Measurements from ENCODE around the gene PI4K2A. TPM values are rescaled to one million over a fixed set of nuclear protein-coding genes. Genes with fewer than 3 reads are reported as not detected.

Gene PI4K2A
- total RNA-seq (2016; rRNA removed; fragmentation: Illumina TruSeq; extraction: Trizol) (14.3 and 16.6 TPM in 2 replicates), polyA plus RNA-seq (2011; rRNA removed) (10.9 and 12.3 TPM in 2 replicates), polyA minus RNA-seq (2011; rRNA and poly(A)+ RNA removed; ENCODE audit: low replicate concordance) (14.5 and 22.6 TPM in 2 replicates), Bru-seq, nascent RNA (percentile 64 among the genes with signal in this experiment), BruChase-seq, experiment 1, labeled RNA remaining after a 6-hour chase (percentile 91 among the genes with signal in this experiment), BruChase-seq, experiment 2, labeled RNA remaining after a 2-hour chase (percentile 89 among the genes with signal in this experiment)
- total RNA-seq (2016; cell fraction: cytosol; rRNA removed; fragmentation: Illumina TruSeq; extraction: Trizol; ENCODE audit: low read depth), result 1.1 and 1.5 TPM in 2 replicates
- 14.4 and 15.3 TPM in 2 replicates for total RNA-seq (2016; cell fraction: insoluble cytoplasmic fraction; rRNA removed; fragmentation: Illumina TruSeq; extraction: Trizol)
- total RNA-seq (2016; cell fraction: membrane; rRNA removed; fragmentation: Illumina TruSeq; extraction: Trizol), result 5.3 and 5.4 TPM in 2 replicates
- total RNA-seq (2016; cell fraction: nucleus; rRNA removed; fragmentation: Illumina TruSeq; extraction: Trizol), result 7.8 and 8.3 TPM in 2 replicates
- polyA plus RNA-seq (2011; cell fraction: cytosol; rRNA removed), result 11.1 and 12.6 TPM in 2 replicates
- polyA plus RNA-seq (2011; cell fraction: nucleus; rRNA removed), result 7.2 and 8.1 TPM in 2 replicates
- 8.1 and 9.8 TPM in 2 replicates for polyA plus RNA-seq (2012)
- 1.2 and 1.5 TPM in 2 replicates for polyA plus RNA-seq (2016; cell fraction: cytosol; fragmentation: Illumina TruSeq; extraction: Trizol; ENCODE audit: low read depth)
- 16.4 and 17.1 TPM in 2 replicates for polyA plus RNA-seq (2016; cell fraction: insoluble cytoplasmic fraction; fragmentation: Illumina TruSeq; extraction: Trizol; ENCODE audit: low read depth)
- 3.5 and 4.3 TPM in 2 replicates for polyA plus RNA-seq (2016; cell fraction: membrane; fragmentation: Illumina TruSeq; extraction: Trizol; ENCODE audit: low read depth)
- polyA plus RNA-seq (2016; cell fraction: nucleus; fragmentation: Illumina TruSeq; extraction: Trizol; ENCODE audit: insufficient read depth, low read depth), result 11.0 and 12.8 TPM in 2 replicates
- polyA minus RNA-seq (2011; cell fraction: cytosol; rRNA and poly(A)+ RNA removed), result 5.7 and 6.0 TPM in 2 replicates
- polyA minus RNA-seq (2011; cell fraction: nucleus; rRNA and poly(A)+ RNA removed), result 5.5 and 5.7 TPM in 2 replicates
- long read RNA-seq, experiment 1, full-length matches to known transcripts, result 2 of 7 reads
- long read RNA-seq, experiment 1, partial matches to known transcripts, result 1 of 7 reads
- long read RNA-seq, experiment 1, other reads (novel, unspliced or antisense), result 4 of 7 reads
- long read RNA-seq, experiment 2, full-length matches to known transcripts, result 21 of 75 reads
- long read RNA-seq, experiment 2, partial matches to known transcripts, result 35 of 75 reads
- long read RNA-seq, experiment 2, other reads (novel, unspliced or antisense), result 19 of 75 reads

GRCh38 chr10:97640174-97640867, at the start of gene PI4K2A:
Gene PI4K2A (plus strand): TSS chr10:97640671. CDS start chr10:97640743, 72 bp downstream.
- in situ Hi-C loops (cut with HindIII; ENCODE audit: extremely low pct_ligation_motif_present, low pct_unique_long_range_greater_than_20kb) (no loop called here), intact Hi-C loops (cut with micrococcal nuclease; ENCODE audit: unreplicated experiment) (no loop called here)
- peak within 1 kb of the TSS; percentile 52 for H3K27ac ChIP-seq (ENCODE audit: extremely low read length, insufficient read depth, low read length)
- H3K9me3 ChIP-seq (ENCODE audit: low read length), result no peaks in the 10 kb centered on the region
- DNase-seq (ENCODE audit: low spot score) (peak; percentile 98), FAIRE-seq (peak; percentile 97), ATAC-seq (peak; percentile 99)
- ChIA-PET POLR2A (interaction anchor here (0.7 to 2.1 kb wide), 8 partner anchors 8 to 96 kb away, joined by 3 to 13 read pairs (median 4); partner anchors contain the start of genes ANKRD2, AVPI1, HOGA1 and ZFYVE27), CTCF (ENCODE audit: low intra/inter-chr PET ratio, low total read pairs) (no interaction called here)
- H4K20me1 ChIP-seq (ENCODE audit: insufficient read depth, low read length), result no peaks in the 10 kb centered on the region
- H3K36me3 ChIP-seq (replicated peaks in 1 of 2; ENCODE audit: control insufficient read depth in 1 of 2, insufficient read depth in 2 of 2, low read length in 2 of 2), result peaks cover 2 to 8% of the 10 kb centered on the region in 2 experiments; a peak in 3 of 5 replicates
- WGBS (ENCODE audit: low lambda C conversion rate), result under 1% methylated on average over 12 of the region's 54 CpGs
- H3K27me3 ChIP-seq (ENCODE audit: control insufficient read depth in 1 of 2, insufficient read depth in 2 of 2, low read length in 2 of 2), result no peaks in the 10 kb centered on the region
- BruUV-seq (replicated peaks), result no TSS peak
- H3K4me2 ChIP-seq (ENCODE audit: low read depth, low read length), result peak within 1 kb of the TSS; percentile 85
- H3K9ac ChIP-seq (ENCODE audit: insufficient read depth, low read depth, low read length), result peak within 1 kb of the TSS; percentile 70
- H3K4me1 ChIP-seq (ENCODE audit: insufficient read depth, low read length), result peaks cover 34% of the 10 kb centered on the region
- H3K4me3 ChIP-seq (replicated peaks in 1 of 3; ENCODE audit: insufficient read depth in 1 of 3, low read depth in 2 of 3, low read length in 3 of 3), result peak within 1 kb of the TSS; percentile 81 to 91 (median 89)
- no peak within 1 kb of the TSS for H2AFZ ChIP-seq (ENCODE audit: low read length)
- peaks cover 5% of the 10 kb centered on the region for H3K79me2 ChIP-seq (ENCODE audit: insufficient read depth, low read length)
- TF ChIP-seq TBP (CRISPR knock-in tag; IDR thresholded peaks at IDR 0.05) (no peak), KAT7 (CRISPR knock-in tag; IDR thresholded peaks at IDR 0.05; ENCODE audit: borderline replicate concordance) (peak; percentile 49; the same call in 1 of the 2 replicates), FOXJ3 (CRISPR knock-in tag; IDR thresholded peaks at IDR 0.05; ENCODE audit: borderline replicate concordance) (peak; percentile 53; the same call in 1 of the 2 replicates), KDM5A (IDR thresholded peaks at IDR 0.05; ENCODE audit: borderline replicate concordance, low read length) (no peak), FOXK1 (CRISPR knock-in tag; IDR thresholded peaks at IDR 0.05; ENCODE audit: borderline replicate concordance, low read depth) (peak; percentile 96), ZNF205 (CRISPR knock-in tag; IDR thresholded peaks at IDR 0.05) (no peak), ZNF788 (CRISPR knock-in tag; IDR thresholded peaks at IDR 0.05; ENCODE audit: borderline replicate concordance) (no peak; the same call in 1 of the 2 replicates), ZNF543 (CRISPR knock-in tag; IDR thresholded peaks at IDR 0.05) (no peak), SP1 (IDR thresholded peaks at IDR 0.05) (no peak), SP1 (CRISPR knock-in tag; IDR thresholded peaks at IDR 0.05) (peak; percentile 58), THRA (CRISPR knock-in tag; IDR thresholded peaks at IDR 0.05; ENCODE audit: borderline replicate concordance) (peak; percentile 20; the same call in 1 of the 2 replicates), SAP130 (CRISPR knock-in tag; IDR thresholded peaks at IDR 0.05; ENCODE audit: low read depth) (peak; percentile 93), KLF11 (CRISPR knock-in tag; IDR thresholded peaks at IDR 0.05) (no peak)
- TF ChIP-seq, protein P1, sequence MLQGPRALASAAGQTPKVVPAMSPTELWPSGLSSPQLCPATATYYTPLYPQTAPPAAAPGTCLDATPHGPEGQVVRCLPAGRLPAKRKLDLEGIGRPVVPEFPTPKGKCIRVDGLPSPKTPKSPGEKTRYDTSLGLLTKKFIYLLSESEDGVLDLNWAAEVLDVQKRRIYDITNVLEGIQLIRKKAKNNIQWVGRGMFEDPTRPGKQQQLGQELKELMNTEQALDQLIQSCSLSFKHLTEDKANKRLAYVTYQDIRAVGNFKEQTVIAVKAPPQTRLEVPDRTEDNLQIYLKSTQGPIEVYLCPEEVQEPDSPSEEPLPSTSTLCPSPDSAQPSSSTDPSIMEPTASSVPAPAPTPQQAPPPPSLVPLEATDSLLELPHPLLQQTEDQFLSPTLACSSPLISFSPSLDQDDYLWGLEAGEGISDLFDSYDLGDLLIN (CRISPR knock-in tag; IDR thresholded peaks at IDR 0.05; ENCODE audit: borderline replicate concordance), result no peak
- TF ChIP-seq, protein P2, sequence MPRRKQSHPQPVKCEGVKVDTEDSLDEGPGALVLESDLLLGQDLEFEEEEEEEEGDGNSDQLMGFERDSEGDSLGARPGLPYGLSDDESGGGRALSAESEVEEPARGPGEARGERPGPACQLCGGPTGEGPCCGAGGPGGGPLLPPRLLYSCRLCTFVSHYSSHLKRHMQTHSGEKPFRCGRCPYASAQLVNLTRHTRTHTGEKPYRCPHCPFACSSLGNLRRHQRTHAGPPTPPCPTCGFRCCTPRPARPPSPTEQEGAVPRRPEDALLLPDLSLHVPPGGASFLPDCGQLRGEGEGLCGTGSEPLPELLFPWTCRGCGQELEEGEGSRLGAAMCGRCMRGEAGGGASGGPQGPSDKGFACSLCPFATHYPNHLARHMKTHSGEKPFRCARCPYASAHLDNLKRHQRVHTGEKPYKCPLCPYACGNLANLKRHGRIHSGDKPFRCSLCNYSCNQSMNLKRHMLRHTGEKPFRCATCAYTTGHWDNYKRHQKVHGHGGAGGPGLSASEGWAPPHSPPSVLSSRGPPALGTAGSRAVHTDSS (CRISPR knock-in tag; conservative IDR thresholded peaks at IDR 0.05), result no peak
